Endothelial cell of umbilical vein (primary cell): ENCODE data around the gene IFIT5.
"Not testable (repeated sequence)": the region's sequence is repeated elsewhere in the genome, so short reads cannot be mapped to it uniquely, and the experiment has no call there.

Experiments
- EZH2 ChIP-seq: IDR thresholded peaks from 2 replicates; pipeline ENCODE4 v1.6.1; 2012; ENCODE audit warnings: borderline replicate concordance, low read depth, mild to moderate bottlenecking, moderate library complexity, low read length, inconsistent platforms; ENCODE audit not compliant: severe bottlenecking
- FOS ChIP-seq: IDR thresholded peaks from 2 replicates; pipeline ENCODE4 v1.6.1; 2011; ENCODE audit warnings: mild to moderate bottlenecking, low read length, moderate library complexity, borderline replicate concordance; ENCODE audit not compliant: insufficient read depth
- POLR2AphosphoS5 ChIP-seq: IDR thresholded peaks from 2 replicates; pipeline ENCODE4 v1.6.1; 2012; ENCODE audit warnings: low read depth, mild to moderate bottlenecking, control low read depth, low read length, moderate library complexity; ENCODE audit not compliant: insufficient read depth
- TF ChIP-seq, protein P1 (sequence below), 2 donors: IDR thresholded peaks; 1 replicate in 1 of 2; 2 replicates in 1 of 2; pipeline ENCODE4 v1.5.1; 2011; ENCODE audit warnings: low read length in 2 of 2, mild to moderate bottlenecking in 2 of 2, moderate library complexity in 2 of 2, control low read depth in 1 of 2, inconsistent platforms in 1 of 2, low read depth in 1 of 2; ENCODE audit not compliant: insufficient read depth in 1 of 2; ENCODE audit errors: extremely low read depth in 1 of 2
- TF ChIP-seq, protein P2 (sequence below): IDR thresholded peaks from 2 replicates; pipeline ENCODE4 v1.6.1; 2011; ENCODE audit not compliant: insufficient read depth, insufficient read length

DNA sequence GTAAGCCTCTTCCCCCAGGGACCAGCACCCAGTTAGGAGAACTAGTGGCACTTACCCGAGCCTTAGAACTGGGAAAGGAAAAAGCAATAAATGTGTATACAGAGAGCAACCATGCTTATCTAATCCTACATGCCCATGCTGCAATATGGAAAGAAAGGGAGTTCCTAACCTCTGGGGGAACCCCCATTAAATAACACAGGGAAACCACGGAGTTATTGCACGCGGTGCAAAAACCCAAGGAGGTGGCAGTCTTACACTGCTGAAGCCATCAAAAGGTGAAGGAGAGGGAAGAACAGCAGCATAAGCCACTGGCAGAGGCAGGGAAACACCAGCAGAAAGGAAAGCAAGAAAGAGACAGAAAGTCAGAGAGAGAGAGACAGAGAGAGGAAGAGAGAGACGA, 3.8 kb upstream of the IFIT5 start:
- TF ChIP-seq POLR2AphosphoS5, EZH2, FOS: not testable (repeated sequence)
- TF ChIP-seq, protein P1, sequence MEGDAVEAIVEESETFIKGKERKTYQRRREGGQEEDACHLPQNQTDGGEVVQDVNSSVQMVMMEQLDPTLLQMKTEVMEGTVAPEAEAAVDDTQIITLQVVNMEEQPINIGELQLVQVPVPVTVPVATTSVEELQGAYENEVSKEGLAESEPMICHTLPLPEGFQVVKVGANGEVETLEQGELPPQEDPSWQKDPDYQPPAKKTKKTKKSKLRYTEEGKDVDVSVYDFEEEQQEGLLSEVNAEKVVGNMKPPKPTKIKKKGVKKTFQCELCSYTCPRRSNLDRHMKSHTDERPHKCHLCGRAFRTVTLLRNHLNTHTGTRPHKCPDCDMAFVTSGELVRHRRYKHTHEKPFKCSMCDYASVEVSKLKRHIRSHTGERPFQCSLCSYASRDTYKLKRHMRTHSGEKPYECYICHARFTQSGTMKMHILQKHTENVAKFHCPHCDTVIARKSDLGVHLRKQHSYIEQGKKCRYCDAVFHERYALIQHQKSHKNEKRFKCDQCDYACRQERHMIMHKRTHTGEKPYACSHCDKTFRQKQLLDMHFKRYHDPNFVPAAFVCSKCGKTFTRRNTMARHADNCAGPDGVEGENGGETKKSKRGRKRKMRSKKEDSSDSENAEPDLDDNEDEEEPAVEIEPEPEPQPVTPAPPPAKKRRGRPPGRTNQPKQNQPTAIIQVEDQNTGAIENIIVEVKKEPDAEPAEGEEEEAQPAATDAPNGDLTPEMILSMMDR (IDR thresholded peaks at IDR 0.05; ENCODE audit: extremely low read depth in 1 of 2, insufficient read depth in 1 of 2, low read depth in 1 of 2, low read length in 2 of 2): not testable (repeated sequence)
- TF ChIP-seq, protein P2, sequence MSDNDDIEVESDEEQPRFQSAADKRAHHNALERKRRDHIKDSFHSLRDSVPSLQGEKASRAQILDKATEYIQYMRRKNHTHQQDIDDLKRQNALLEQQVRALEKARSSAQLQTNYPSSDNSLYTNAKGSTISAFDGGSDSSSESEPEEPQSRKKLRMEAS: not testable (repeated sequence)
